ENCODE results near the gene RDX. TPM values are rescaled to one million over a fixed set of nuclear protein-coding genes. Genes with fewer than 3 reads are reported as not detected.

The RDX gene
- polyA plus RNA-seq, 4 donors, result 1.6 to 60.6 (median 6.7) TPM

GRCh38 chr11:110161061-110161460 is 135.4 kb downstream of the RDX start:
- no peaks in the 10 kb centered on the region for H3K27me3 ChIP-seq (ENCODE audit: control insufficient read depth in 3 of 3, insufficient read depth in 3 of 3, low read length in 3 of 3)
- DNase-seq, result no peak
- no peaks in the 10 kb centered on the region for H3K4me1 ChIP-seq (ENCODE audit: control insufficient read depth in 3 of 3, insufficient read depth in 2 of 3, low read depth in 1 of 3, low read length in 2 of 3)
- 93 to 95% (median 93%) methylated on average over 9 of the region's 9 CpGs for WGBS, 3 donors
- H3K27ac ChIP-seq (ENCODE audit: low read depth in 1 of 3, low read length in 2 of 3), result no peak overlapping the region
- no peak overlapping the region for H3K4me3 ChIP-seq (ENCODE audit: low read depth in 1 of 3, low read length in 3 of 3)
- no peaks in the 10 kb centered on the region for H3K9me3 ChIP-seq (ENCODE audit: control insufficient read depth in 2 of 2, insufficient read depth in 1 of 2, low read depth in 1 of 2, low read length in 1 of 2)
- H3K36me3 ChIP-seq (ENCODE audit: control insufficient read depth in 3 of 3, insufficient read depth in 2 of 3, low read depth in 1 of 3, low read length in 3 of 3), result peaks cover 0 to 45% (median 5%) of the 10 kb centered on the region in 3 donors
- FAIRE-seq, result no peak

- peaks cover 0 to 44% (median 5%) of the 10 kb centered on the region in 3 donors for H3K36me3 ChIP-seq (ENCODE audit: control insufficient read depth in 3 of 3, insufficient read depth in 2 of 3, low read depth in 1 of 3, low read length in 3 of 3)
- H3K27me3 ChIP-seq (ENCODE audit: control insufficient read depth in 3 of 3, insufficient read depth in 3 of 3, low read length in 3 of 3), result no peaks in the 10 kb centered on the region
- 72 to 89% (median 84%) methylated on average over 2 of the region's 2 CpGs for WGBS, 3 donors
- no peak overlapping the region for H3K27ac ChIP-seq (ENCODE audit: low read depth in 1 of 3, low read length in 2 of 3)
- FAIRE-seq (no peak), DNase-seq (no peak)
- H3K9me3 ChIP-seq (ENCODE audit: control insufficient read depth in 2 of 2, insufficient read depth in 1 of 2, low read depth in 1 of 2, low read length in 1 of 2), result no peaks in the 10 kb centered on the region
- H3K4me3 ChIP-seq (ENCODE audit: low read depth in 1 of 3, low read length in 3 of 3), result no peak overlapping the region
- H3K4me1 ChIP-seq (ENCODE audit: control insufficient read depth in 3 of 3, insufficient read depth in 2 of 3, low read depth in 1 of 3, low read length in 2 of 3), result no peaks in the 10 kb centered on the region
Observed at GRCh38 chr11:110160437-110160836, 136.0 kb downstream of the RDX start.

- H3K27ac ChIP-seq (ENCODE audit: low read depth in 1 of 3, low read length in 2 of 3), result no peak overlapping the region
- 79 to 93% (median 84%) methylated on average over 3 of the region's 3 CpGs for WGBS, 3 donors
- H3K36me3 ChIP-seq (ENCODE audit: control insufficient read depth in 3 of 3, insufficient read depth in 2 of 3, low read depth in 1 of 3, low read length in 3 of 3), result peaks cover 0 to 41% (median 5%) of the 10 kb centered on the region in 3 donors
- DNase-seq (no peak), FAIRE-seq (no peak)
- no peaks in the 10 kb centered on the region for H3K4me1 ChIP-seq (ENCODE audit: control insufficient read depth in 3 of 3, insufficient read depth in 2 of 3, low read depth in 1 of 3, low read length in 2 of 3)
- no peaks in the 10 kb centered on the region for H3K27me3 ChIP-seq (ENCODE audit: control insufficient read depth in 3 of 3, insufficient read depth in 3 of 3, low read length in 3 of 3)
- H3K9me3 ChIP-seq (ENCODE audit: control insufficient read depth in 2 of 2, insufficient read depth in 1 of 2, low read depth in 1 of 2, low read length in 1 of 2), result no peaks in the 10 kb centered on the region
- H3K4me3 ChIP-seq (ENCODE audit: low read depth in 1 of 3, low read length in 3 of 3), result no peak overlapping the region
Observed at GRCh38 chr11:110160016-110160415, 136.4 kb downstream of the RDX start.

- 84 to 94% (median 88%) methylated on average over 1 of the region's 1 CpG for WGBS, 3 donors
- peaks cover 0 to 39% (median 5%) of the 10 kb centered on the region in 3 donors for H3K36me3 ChIP-seq (ENCODE audit: control insufficient read depth in 3 of 3, insufficient read depth in 2 of 3, low read depth in 1 of 3, low read length in 3 of 3)
- no peaks in the 10 kb centered on the region for H3K9me3 ChIP-seq (ENCODE audit: control insufficient read depth in 2 of 2, insufficient read depth in 1 of 2, low read depth in 1 of 2, low read length in 1 of 2)
- no peak overlapping the region for H3K4me3 ChIP-seq (ENCODE audit: low read depth in 1 of 3, low read length in 3 of 3)
- DNase-seq (no peak), FAIRE-seq (no peak)
- no peaks in the 10 kb centered on the region for H3K4me1 ChIP-seq (ENCODE audit: control insufficient read depth in 3 of 3, insufficient read depth in 2 of 3, low read depth in 1 of 3, low read length in 2 of 3)
- no peaks in the 10 kb centered on the region for H3K27me3 ChIP-seq (ENCODE audit: control insufficient read depth in 3 of 3, insufficient read depth in 3 of 3, low read length in 3 of 3)
- no peak overlapping the region for H3K27ac ChIP-seq (ENCODE audit: low read depth in 1 of 3, low read length in 2 of 3)
Observed at GRCh38 chr11:110159476-110159875, 136.9 kb downstream of the RDX start.

- Histone ChIP-seq H3K36me3 (ENCODE audit: control insufficient read depth in 3 of 3, insufficient read depth in 2 of 3, low read depth in 1 of 3, low read length in 3 of 3) (peaks cover 0 to 36% (median 3%) of the 10 kb centered on the region in 3 donors), H3K9me3 (ENCODE audit: control insufficient read depth in 2 of 2, insufficient read depth in 1 of 2, low read depth in 1 of 2, low read length in 1 of 2) (no peaks in the 10 kb centered on the region), H3K4me3 (ENCODE audit: low read depth in 1 of 3, low read length in 3 of 3) (no peak overlapping the region), H3K27ac (ENCODE audit: low read depth in 1 of 3, low read length in 2 of 3) (no peak overlapping the region), H3K27me3 (ENCODE audit: control insufficient read depth in 3 of 3, insufficient read depth in 3 of 3, low read length in 3 of 3) (no peaks in the 10 kb centered on the region), H3K4me1 (ENCODE audit: control insufficient read depth in 3 of 3, insufficient read depth in 2 of 3, low read depth in 1 of 3, low read length in 2 of 3) (no peaks in the 10 kb centered on the region)
- DNase-seq (no peak), FAIRE-seq (no peak)
- 87 to 91% (median 90%) methylated on average over 9 of the region's 9 CpGs for WGBS, 3 donors
Observed at GRCh38 chr11:110158317-110159200, 137.9 kb downstream of the RDX start.

GRCh38 chr11:110156503-110156902 is 139.9 kb downstream of the RDX start:
- FAIRE-seq, result no peak
- 76 to 85% (median 81%) methylated on average over 4 of the region's 4 CpGs for WGBS, 3 donors
- Histone ChIP-seq H3K36me3 (ENCODE audit: control insufficient read depth in 3 of 3, insufficient read depth in 2 of 3, low read depth in 1 of 3, low read length in 3 of 3) (peaks cover 0 to 34% (median 3%) of the 10 kb centered on the region in 3 donors), H3K9me3 (ENCODE audit: control insufficient read depth in 2 of 2, insufficient read depth in 1 of 2, low read depth in 1 of 2, low read length in 1 of 2) (no peaks in the 10 kb centered on the region), H3K4me1 (ENCODE audit: control insufficient read depth in 3 of 3, insufficient read depth in 2 of 3, low read depth in 1 of 3, low read length in 2 of 3) (no peaks in the 10 kb centered on the region), H3K4me3 (ENCODE audit: low read depth in 1 of 3, low read length in 3 of 3) (no peak overlapping the region), H3K27me3 (ENCODE audit: control insufficient read depth in 3 of 3, insufficient read depth in 3 of 3, low read length in 3 of 3) (no peaks in the 10 kb centered on the region), H3K27ac (ENCODE audit: low read depth in 1 of 3, low read length in 2 of 3) (no peak overlapping the region)
- DNase-seq, result no peak

DNA sequence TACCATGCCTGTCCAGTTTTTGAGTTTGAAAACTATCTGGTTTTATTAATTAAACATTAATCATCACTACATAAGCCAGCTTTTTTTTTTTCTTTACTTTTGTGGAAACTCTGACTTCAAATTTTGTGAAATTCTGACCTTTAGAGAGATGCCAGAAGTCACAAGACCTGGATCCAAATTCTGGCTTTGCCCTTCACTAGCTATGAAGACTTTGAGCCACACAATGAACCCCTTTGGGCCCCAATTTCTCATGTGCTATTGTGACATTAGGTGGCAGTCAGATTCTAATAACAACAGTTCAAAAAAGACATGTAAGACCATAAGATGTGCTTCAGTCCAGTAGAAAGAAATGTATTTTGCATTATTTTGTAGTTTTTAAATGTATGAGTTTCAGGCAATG is 142.9 kb downstream of the RDX start:
- H3K4me1 ChIP-seq (ENCODE audit: control insufficient read depth in 3 of 3, insufficient read depth in 2 of 3, low read depth in 1 of 3, low read length in 2 of 3), result no peaks in the 10 kb centered on the region
- DNase-seq (no peak), FAIRE-seq (no peak)
- no peak overlapping the region for H3K27ac ChIP-seq (ENCODE audit: low read depth in 1 of 3, low read length in 2 of 3)
- H3K4me3 ChIP-seq (ENCODE audit: low read depth in 1 of 3, low read length in 3 of 3), result no peak overlapping the region
- no peaks in the 10 kb centered on the region for H3K9me3 ChIP-seq (ENCODE audit: control insufficient read depth in 2 of 2, insufficient read depth in 1 of 2, low read depth in 1 of 2, low read length in 1 of 2)
- H3K36me3 ChIP-seq (ENCODE audit: control insufficient read depth in 3 of 3, insufficient read depth in 2 of 3, low read depth in 1 of 3, low read length in 3 of 3), result peaks cover 0 to 18% (median 1%) of the 10 kb centered on the region in 3 donors
- H3K27me3 ChIP-seq (ENCODE audit: control insufficient read depth in 3 of 3, insufficient read depth in 3 of 3, low read length in 3 of 3), result no peaks in the 10 kb centered on the region

- DNase-seq (no peak), FAIRE-seq (no peak)
- H3K4me1 ChIP-seq (ENCODE audit: control insufficient read depth in 3 of 3, insufficient read depth in 2 of 3, low read depth in 1 of 3, low read length in 2 of 3), result no peaks in the 10 kb centered on the region
- no peak overlapping the region for H3K27ac ChIP-seq (ENCODE audit: low read depth in 1 of 3, low read length in 2 of 3)
- peaks cover 0 to 14% (median 1%) of the 10 kb centered on the region in 3 donors for H3K36me3 ChIP-seq (ENCODE audit: control insufficient read depth in 3 of 3, insufficient read depth in 2 of 3, low read depth in 1 of 3, low read length in 3 of 3)
- no peak overlapping the region for H3K4me3 ChIP-seq (ENCODE audit: low read depth in 1 of 3, low read length in 3 of 3)
- 52 to 80% (median 71%) methylated on average over 1 of the region's 1 CpG for WGBS, 3 donors
- H3K27me3 ChIP-seq (ENCODE audit: control insufficient read depth in 3 of 3, insufficient read depth in 3 of 3, low read length in 3 of 3), result no peaks in the 10 kb centered on the region
- H3K9me3 ChIP-seq (ENCODE audit: control insufficient read depth in 2 of 2, insufficient read depth in 1 of 2, low read depth in 1 of 2, low read length in 1 of 2), result no peaks in the 10 kb centered on the region
Observed at GRCh38 chr11:110152199-110152598, 144.2 kb downstream of the RDX start.
